GM12874 (cell line): ENCODE measurements around the gene PIGU.

Source experiments
- TF ChIP-seq, protein P1 (sequence below): IDR thresholded peaks from 2 replicates; pipeline ENCODE4 v1.5.1; 2011; ENCODE audit warnings: low read depth, mild to moderate bottlenecking, control low read depth, low read length, moderate library complexity; ENCODE audit not compliant: insufficient read depth

Gene PIGU

DNA sequence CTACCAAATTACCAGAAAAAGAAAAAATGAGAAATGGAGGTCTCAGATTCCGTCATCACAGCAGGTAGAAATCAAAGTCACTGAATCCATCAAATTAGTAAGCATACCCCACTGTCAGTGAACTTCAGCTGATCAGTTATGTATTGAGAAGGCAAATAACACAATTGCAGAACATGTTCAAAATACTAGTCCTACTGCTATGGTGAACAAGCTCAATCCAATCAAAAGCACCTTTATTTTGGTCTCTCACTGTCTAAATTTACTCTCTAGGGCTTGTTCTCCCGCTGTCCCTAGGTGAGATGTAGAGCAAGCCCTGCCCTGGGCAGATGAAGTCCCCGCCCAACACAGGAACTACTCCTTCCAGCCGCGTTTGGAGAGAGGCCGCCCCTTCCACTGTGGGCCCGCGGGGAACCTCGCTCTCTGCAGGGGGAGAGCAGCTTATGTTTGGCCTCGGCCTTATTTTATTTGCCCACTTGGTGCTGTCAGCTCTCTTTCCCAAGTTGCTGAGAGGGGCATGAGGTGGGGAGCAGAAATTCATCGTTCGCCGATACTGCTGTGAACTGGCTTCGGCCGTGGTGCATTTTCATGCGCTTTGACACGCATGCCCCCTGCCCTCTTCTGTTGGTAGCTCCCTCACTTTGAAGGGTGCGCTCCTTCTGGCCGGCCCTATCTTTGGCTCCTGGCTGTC, 132.6 kb downstream of the PIGU start:
- TF ChIP-seq, protein P1, sequence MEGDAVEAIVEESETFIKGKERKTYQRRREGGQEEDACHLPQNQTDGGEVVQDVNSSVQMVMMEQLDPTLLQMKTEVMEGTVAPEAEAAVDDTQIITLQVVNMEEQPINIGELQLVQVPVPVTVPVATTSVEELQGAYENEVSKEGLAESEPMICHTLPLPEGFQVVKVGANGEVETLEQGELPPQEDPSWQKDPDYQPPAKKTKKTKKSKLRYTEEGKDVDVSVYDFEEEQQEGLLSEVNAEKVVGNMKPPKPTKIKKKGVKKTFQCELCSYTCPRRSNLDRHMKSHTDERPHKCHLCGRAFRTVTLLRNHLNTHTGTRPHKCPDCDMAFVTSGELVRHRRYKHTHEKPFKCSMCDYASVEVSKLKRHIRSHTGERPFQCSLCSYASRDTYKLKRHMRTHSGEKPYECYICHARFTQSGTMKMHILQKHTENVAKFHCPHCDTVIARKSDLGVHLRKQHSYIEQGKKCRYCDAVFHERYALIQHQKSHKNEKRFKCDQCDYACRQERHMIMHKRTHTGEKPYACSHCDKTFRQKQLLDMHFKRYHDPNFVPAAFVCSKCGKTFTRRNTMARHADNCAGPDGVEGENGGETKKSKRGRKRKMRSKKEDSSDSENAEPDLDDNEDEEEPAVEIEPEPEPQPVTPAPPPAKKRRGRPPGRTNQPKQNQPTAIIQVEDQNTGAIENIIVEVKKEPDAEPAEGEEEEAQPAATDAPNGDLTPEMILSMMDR: no peak

- TF ChIP-seq, protein P1: no peak
Measured at GRCh38 chr20:34543463-34544056, 133.3 kb downstream of the PIGU start.

- TF ChIP-seq, protein P1: no peak
Measured at GRCh38 chr20:34542439-34542838, 134.5 kb downstream of the PIGU start.

DNA sequence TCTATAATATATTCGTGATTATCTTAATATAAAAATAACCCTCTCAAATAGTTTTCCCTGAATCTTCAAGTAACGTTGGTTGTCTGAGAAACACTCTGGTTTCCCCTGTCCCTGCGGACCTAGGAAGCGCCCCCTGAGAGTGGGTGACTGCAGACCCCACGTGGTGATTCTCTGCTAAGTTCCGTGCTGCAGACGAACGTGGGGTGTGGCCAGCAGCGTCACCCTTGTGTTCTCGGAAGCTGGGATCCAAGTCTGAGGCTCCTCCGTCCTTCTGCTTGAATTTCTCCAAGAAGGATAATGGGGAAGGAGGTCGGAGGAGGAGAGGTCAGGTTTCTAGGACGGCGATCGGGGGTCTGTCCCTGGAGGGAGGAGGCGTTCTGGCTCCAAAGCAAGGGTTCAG, 135.0 kb downstream of the PIGU start:
- TF ChIP-seq, protein P1: no peak

- TF ChIP-seq, protein P1: no peak
Measured at GRCh38 chr20:34541264-34541901, 135.5 kb downstream of the PIGU start.

- TF ChIP-seq, protein P1: no peak
Measured at GRCh38 chr20:34540596-34541263, 136.2 kb downstream of the PIGU start.

- TF ChIP-seq, protein P1: no peak
Measured at GRCh38 chr20:34539756-34540155, 137.1 kb downstream of the PIGU start.
